ENCODE data around the gene IL25. TPM values are rescaled to one million over a fixed set of nuclear protein-coding genes. Genes with fewer than 3 reads are reported as not detected.

Gene IL25
- total and polyA plus RNA-seq, 2 experiments from 2014 or later = not detected

DNA sequence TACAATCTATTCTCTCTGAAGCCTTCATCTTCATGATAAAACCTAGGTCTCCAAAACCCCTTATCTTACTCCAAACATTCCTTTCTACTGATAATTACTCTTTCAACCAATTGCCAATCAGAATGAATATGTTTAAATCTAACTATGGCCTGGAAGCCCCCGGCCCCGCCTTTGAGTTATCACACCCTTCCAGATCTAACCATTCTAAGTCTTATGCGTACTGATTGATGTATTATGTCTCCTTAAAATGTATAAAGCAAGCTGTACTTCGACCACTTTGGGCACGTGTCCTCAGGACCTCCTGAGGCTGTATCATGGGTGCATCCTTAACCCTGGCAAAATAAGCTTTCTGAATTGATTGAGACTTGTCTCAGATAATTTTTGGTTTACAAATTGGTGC lies 37.0 kb upstream of the IL25 start:
- Histone ChIP-seq H3K4me1 (ENCODE audit: insufficient read depth) (no peaks in the 10 kb centered on the region), H3K36me3 (replicated peaks; ENCODE audit: insufficient read depth, low read depth) (no peaks in the 10 kb centered on the region), H3K9me3 (ENCODE audit: low read depth) (no peaks in the 10 kb centered on the region), H3K79me2 (no peaks in the 10 kb centered on the region), H3K4me3 (no peak overlapping the region), H3K9me2 (replicated peaks; ENCODE audit: insufficient read depth) (no peaks in the 10 kb centered on the region), H3K27me3 (no peaks in the 10 kb centered on the region), H4K20me1 (ENCODE audit: insufficient read depth, poor library complexity, severe bottlenecking) (no peaks in the 10 kb centered on the region), H3K27ac (no peak overlapping the region), H2AFZ (no peak overlapping the region), H3K4me2 (no peak overlapping the region)
- TF ChIP-seq, protein P1, sequence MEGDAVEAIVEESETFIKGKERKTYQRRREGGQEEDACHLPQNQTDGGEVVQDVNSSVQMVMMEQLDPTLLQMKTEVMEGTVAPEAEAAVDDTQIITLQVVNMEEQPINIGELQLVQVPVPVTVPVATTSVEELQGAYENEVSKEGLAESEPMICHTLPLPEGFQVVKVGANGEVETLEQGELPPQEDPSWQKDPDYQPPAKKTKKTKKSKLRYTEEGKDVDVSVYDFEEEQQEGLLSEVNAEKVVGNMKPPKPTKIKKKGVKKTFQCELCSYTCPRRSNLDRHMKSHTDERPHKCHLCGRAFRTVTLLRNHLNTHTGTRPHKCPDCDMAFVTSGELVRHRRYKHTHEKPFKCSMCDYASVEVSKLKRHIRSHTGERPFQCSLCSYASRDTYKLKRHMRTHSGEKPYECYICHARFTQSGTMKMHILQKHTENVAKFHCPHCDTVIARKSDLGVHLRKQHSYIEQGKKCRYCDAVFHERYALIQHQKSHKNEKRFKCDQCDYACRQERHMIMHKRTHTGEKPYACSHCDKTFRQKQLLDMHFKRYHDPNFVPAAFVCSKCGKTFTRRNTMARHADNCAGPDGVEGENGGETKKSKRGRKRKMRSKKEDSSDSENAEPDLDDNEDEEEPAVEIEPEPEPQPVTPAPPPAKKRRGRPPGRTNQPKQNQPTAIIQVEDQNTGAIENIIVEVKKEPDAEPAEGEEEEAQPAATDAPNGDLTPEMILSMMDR (IDR thresholded peaks at IDR 0.05; ENCODE audit: poor library complexity) = no peak
- no peak for TF ChIP-seq EZH2 (IDR thresholded peaks at IDR 0.05; ENCODE audit: borderline replicate concordance)
- TF ChIP-seq EZH2phosphoT487 (IDR thresholded peaks at IDR 0.05; ENCODE audit: low read depth, severe bottlenecking, unreplicated experiment) = no peak
- no peak for DNase-seq (ENCODE audit: low spot score)
- WGBS (ENCODE audit: low lambda C conversion rate, missing lambda C conversion rate) = 80% methylated on average over 5 of the region's 5 CpGs

DNA sequence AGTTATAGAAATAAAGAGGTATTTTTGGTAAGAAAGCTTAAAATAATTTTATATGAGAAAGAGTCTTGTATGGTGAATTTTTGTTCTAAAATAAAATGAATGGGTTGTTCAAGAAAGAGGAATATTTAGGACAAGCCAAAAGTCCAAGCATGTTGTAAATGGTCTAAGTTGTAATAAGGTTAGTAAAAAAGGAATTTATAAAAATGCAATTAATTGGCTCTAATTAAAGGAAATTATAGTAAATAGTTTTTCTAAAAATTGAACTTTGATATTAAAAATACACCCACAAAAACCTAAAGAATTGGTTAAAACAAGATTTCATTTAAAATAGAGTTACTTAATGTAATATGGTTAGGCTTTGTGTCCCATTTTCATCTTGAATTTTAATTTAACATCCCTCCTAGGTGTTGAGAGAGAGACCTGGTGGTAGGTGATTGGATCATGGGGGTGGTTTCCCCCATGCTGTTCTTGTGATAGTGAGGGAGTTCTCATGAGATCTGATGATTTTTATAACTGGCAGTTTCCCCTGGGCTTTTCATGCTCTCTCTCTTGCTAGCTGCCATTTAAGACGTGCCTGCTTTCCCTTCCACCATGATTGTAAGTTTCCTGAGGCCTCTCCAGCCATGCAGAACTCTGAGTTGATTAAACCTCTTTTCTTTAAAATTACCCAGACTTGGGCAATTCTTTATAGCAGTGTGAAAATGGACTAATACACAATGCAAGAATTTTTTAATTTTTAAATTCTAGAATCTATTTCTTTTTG lies 32.9 kb upstream of the IL25 start:
- H3K27ac ChIP-seq = no peak overlapping the region
- H4K20me1 ChIP-seq (ENCODE audit: insufficient read depth, poor library complexity, severe bottlenecking) = no peaks in the 10 kb centered on the region
- H3K9me3 ChIP-seq (ENCODE audit: low read depth) = no peaks in the 10 kb centered on the region
- no peak overlapping the region for H3K4me3 ChIP-seq
- no peaks in the 10 kb centered on the region for H3K9me2 ChIP-seq (replicated peaks; ENCODE audit: insufficient read depth)
- TF ChIP-seq EZH2 (IDR thresholded peaks at IDR 0.05; ENCODE audit: borderline replicate concordance) (no peak), EZH2phosphoT487 (IDR thresholded peaks at IDR 0.05; ENCODE audit: low read depth, severe bottlenecking, unreplicated experiment) (no peak)
- TF ChIP-seq, protein P1 (IDR thresholded peaks at IDR 0.05; ENCODE audit: poor library complexity) = no peak
- no peaks in the 10 kb centered on the region for H3K27me3 ChIP-seq
- no peaks in the 10 kb centered on the region for H3K36me3 ChIP-seq (replicated peaks; ENCODE audit: insufficient read depth, low read depth)
- H3K4me1 ChIP-seq (ENCODE audit: insufficient read depth) = no peaks in the 10 kb centered on the region
- no peak overlapping the region for H2AFZ ChIP-seq
- H3K4me2 ChIP-seq = no peak overlapping the region
- 91% methylated on average over 1 of the region's 1 CpG for WGBS (ENCODE audit: low lambda C conversion rate, missing lambda C conversion rate)
- DNase-seq (ENCODE audit: low spot score) = no peak
- H3K79me2 ChIP-seq = no peaks in the 10 kb centered on the region

DNA sequence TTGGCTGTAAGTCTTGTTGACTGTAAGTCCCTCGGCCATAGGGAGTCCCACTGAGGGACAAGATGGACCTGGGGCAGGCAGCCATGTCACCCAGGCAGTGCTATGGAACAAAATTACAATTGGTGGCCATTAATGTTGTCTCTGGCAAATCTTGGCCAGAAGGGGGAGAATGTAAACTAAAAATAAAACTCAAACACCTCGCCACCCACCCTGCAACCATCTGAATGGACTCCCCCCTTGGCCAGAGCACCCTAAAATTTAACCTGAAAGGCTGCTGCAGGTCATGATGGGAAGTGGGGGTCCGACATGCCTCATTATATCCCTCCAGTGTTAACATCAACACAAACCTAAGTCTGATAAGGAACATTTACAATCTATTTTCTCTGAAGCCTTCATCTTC lies 28.1 kb upstream of the IL25 start:
- no peaks in the 10 kb centered on the region for H3K4me1 ChIP-seq (ENCODE audit: insufficient read depth)
- no peaks in the 10 kb centered on the region for H4K20me1 ChIP-seq (ENCODE audit: insufficient read depth, poor library complexity, severe bottlenecking)
- no peaks in the 10 kb centered on the region for H3K27me3 ChIP-seq
- no peak overlapping the region for H3K4me3 ChIP-seq
- no peaks in the 10 kb centered on the region for H3K79me2 ChIP-seq
- H3K27ac ChIP-seq = no peak overlapping the region
- TF ChIP-seq EZH2phosphoT487 (IDR thresholded peaks at IDR 0.05; ENCODE audit: low read depth, severe bottlenecking, unreplicated experiment) = no peak
- TF ChIP-seq, protein P1 (IDR thresholded peaks at IDR 0.05; ENCODE audit: poor library complexity) = no peak
- TF ChIP-seq EZH2 (IDR thresholded peaks at IDR 0.05; ENCODE audit: borderline replicate concordance) = no peak
- 69% methylated on average over 3 of the region's 3 CpGs for WGBS (ENCODE audit: low lambda C conversion rate, missing lambda C conversion rate)
- no peak overlapping the region for H3K4me2 ChIP-seq
- H3K9me2 ChIP-seq (replicated peaks; ENCODE audit: insufficient read depth) = no peaks in the 10 kb centered on the region
- no peak overlapping the region for H2AFZ ChIP-seq
- H3K9me3 ChIP-seq (ENCODE audit: low read depth) = no peaks in the 10 kb centered on the region
- H3K36me3 ChIP-seq (replicated peaks; ENCODE audit: insufficient read depth, low read depth) = no peaks in the 10 kb centered on the region
- no peak for DNase-seq (ENCODE audit: low spot score)

All from hepatocyte (in vitro differentiated cells).